Activated CD4-positive, alpha-beta T cell treated with anti-CD3 and anti-CD28 coated beads for 36 hours (primary cell): Measurements from ENCODE around the gene VWA5B1. TPM values are rescaled to one million over a fixed set of nuclear protein-coding genes. Genes with fewer than 3 reads are reported as not detected.

Experiments
- ATAC-seq: fragments of 200-7000 bp; cut with Tn5 transposase; one replicate; pipeline ENCODE4 v1.10.0; 2021; ENCODE audit warnings: mild to moderate bottlenecking, moderate library complexity
- CTCF ChIA-PET: fragments of 350-600 bp; sonication (Branson Sonifier 250); formaldehyde crosslinking; loops from one replicate; lab custom pipeline; 2021; ENCODE audit warnings: antibody characterized with exemption; lab: Charles Lee
- POLR2A ChIA-PET: fragments of 350-600 bp; sonication (Branson Sonifier 250); formaldehyde crosslinking; loops from one replicate; lab custom pipeline; 2021; ENCODE audit warnings: antibody characterized with exemption, inconsistent platforms; lab: Charles Lee
- DNase-seq: peaks from one replicate; pipeline ENCODE4 v3.0.0-alpha.2; 2020
- H3K27ac Mint-ChIP-seq: one replicate; pipeline ENCODE4 v1.8.0; 2021; ENCODE audit warnings: mixed read lengths
- H3K27me3 Mint-ChIP-seq: one replicate; pipeline ENCODE4 v1.8.0; 2021; ENCODE audit warnings: mixed read lengths
- H3K36me3 Mint-ChIP-seq: one replicate; pipeline ENCODE4 v1.8.0; 2021; ENCODE audit warnings: low read depth, mixed read lengths
- H3K4me1 Mint-ChIP-seq: one replicate; pipeline ENCODE4 v1.8.0; 2021; ENCODE audit warnings: mixed read lengths
- H3K4me3 Mint-ChIP-seq: one replicate; pipeline ENCODE4 v1.8.0; 2021; ENCODE audit warnings: mild to moderate bottlenecking, moderate library complexity, mixed read lengths
- H3K9me3 Mint-ChIP-seq: one replicate; pipeline ENCODE4 v1.8.0; 2021; ENCODE audit warnings: low read depth, mixed read lengths
- intact Hi-C, 2 experiments: fragments of 100-400 bp; cut with DNase I in 1 of 2; cut with micrococcal nuclease in 1 of 2; formaldehyde crosslinking; loops; one replicate each; pipeline versions ENCODE4 v1.14.2 to v1.15.1; 2022 to 2024; cut with DNase I, micrococcal nuclease
- total RNA-seq, 2 experiments: library from RNA; stranded (reverse); gene quantifications; one replicate each; pipeline ENCODE4 v1.2.3, GENCODE V29; 2021

The VWA5B1 gene
- total RNA-seq, 2 experiments from 2014 or later, result not detected

GRCh38 chr1:20351911-20352701, 61.4 kb downstream of the VWA5B1 start:
- no peak overlapping the region for H3K4me3 Mint-ChIP-seq
- H3K27me3 Mint-ChIP-seq, result peaks cover 14% of the 10 kb centered on the region
- POLR2A ChIA-PET, result no interaction called here
- no peaks in the 10 kb centered on the region for H3K36me3 Mint-ChIP-seq
- DNase-seq (no peak), ATAC-seq (no peak)
- H3K27ac Mint-ChIP-seq, result no peak overlapping the region
- intact Hi-C loops, result no loop called here
- CTCF ChIA-PET, result interaction anchor here (0.6 to 1.2 kb wide), 4 partner anchors 10 to 223 kb away, joined by 3 to 5 read pairs (median 4); no protein-coding TSS in a partner anchor
- H3K9me3 Mint-ChIP-seq, result no peaks in the 10 kb centered on the region
- H3K4me1 Mint-ChIP-seq, result peaks cover 8% of the 10 kb centered on the region

- intact Hi-C loops, result no loop called here
- ATAC-seq, result no peak
- CTCF ChIA-PET, result interaction anchor here (0.6 kb wide), 1 partner anchor 188 kb away, joined by 3 read pairs; no protein-coding TSS in a partner anchor
- Mint-ChIP-seq H3K27me3 (peaks cover 22% of the 10 kb centered on the region), H3K4me3 (no peak overlapping the region), H3K9me3 (no peaks in the 10 kb centered on the region), H3K27ac (no peak overlapping the region), H3K36me3 (no peaks in the 10 kb centered on the region), H3K4me1 (peaks cover 14% of the 10 kb centered on the region)
- no peak for DNase-seq
- POLR2A ChIA-PET, result no interaction called here
Observed at GRCh38 chr1:20353836-20354235, 63.2 kb downstream of the VWA5B1 start.

- Mint-ChIP-seq H3K4me3 (no peak overlapping the region), H3K27me3 (peaks cover 27% of the 10 kb centered on the region), H3K36me3 (no peaks in the 10 kb centered on the region), H3K27ac (no peak overlapping the region), H3K4me1 (peaks cover 21% of the 10 kb centered on the region), H3K9me3 (no peaks in the 10 kb centered on the region)
- ATAC-seq (no peak), DNase-seq (no peak)
- ChIA-PET CTCF (no interaction called here), POLR2A (no interaction called here)
- intact Hi-C loops, result no loop called here
Observed at GRCh38 chr1:20354610-20355009, 63.9 kb downstream of the VWA5B1 start.

- H3K9me3 Mint-ChIP-seq, result no peaks in the 10 kb centered on the region
- DNase-seq (no peak), ATAC-seq (no peak)
- no peak overlapping the region for H3K4me3 Mint-ChIP-seq
- peaks cover 31% of the 10 kb centered on the region for H3K27me3 Mint-ChIP-seq
- intact Hi-C loops, result no loop called here
- no peak overlapping the region for H3K27ac Mint-ChIP-seq
- H3K4me1 Mint-ChIP-seq, result peaks cover 27% of the 10 kb centered on the region
- POLR2A ChIA-PET, result no interaction called here
- CTCF ChIA-PET, result no interaction called here
- H3K36me3 Mint-ChIP-seq, result no peaks in the 10 kb centered on the region
Observed at GRCh38 chr1:20355101-20355827, 64.6 kb downstream of the VWA5B1 start.

GRCh38 chr1:20355828-20356735, 65.4 kb downstream of the VWA5B1 start:
- ATAC-seq (peak; percentile 60), DNase-seq (peak; percentile 56)
- Mint-ChIP-seq H3K27me3 (peaks cover 38% of the 10 kb centered on the region), H3K4me3 (no peak overlapping the region), H3K27ac (no peak overlapping the region), H3K36me3 (no peaks in the 10 kb centered on the region), H3K9me3 (no peaks in the 10 kb centered on the region), H3K4me1 (peaks cover 27% of the 10 kb centered on the region)
- intact Hi-C loops, result no loop called here
- ChIA-PET CTCF (interaction anchor here (0.7 to 1.1 kb wide), 2 partner anchors 33 to 138 kb away, joined by 3 read pairs; no protein-coding TSS in a partner anchor), POLR2A (no interaction called here)

GRCh38 chr1:20356850-20357459, 66.3 kb downstream of the VWA5B1 start:
- intact Hi-C loops, result no loop called here
- no peak overlapping the region for H3K27ac Mint-ChIP-seq
- H3K4me1 Mint-ChIP-seq, result peaks cover 27% of the 10 kb centered on the region
- no peaks in the 10 kb centered on the region for H3K36me3 Mint-ChIP-seq
- no peaks in the 10 kb centered on the region for H3K9me3 Mint-ChIP-seq
- CTCF ChIA-PET, result interaction anchor here (0.7 to 1.1 kb wide), 2 partner anchors 34 to 137 kb away, joined by 3 read pairs; no protein-coding TSS in a partner anchor
- peaks cover 45% of the 10 kb centered on the region for H3K27me3 Mint-ChIP-seq
- H3K4me3 Mint-ChIP-seq, result no peak overlapping the region
- POLR2A ChIA-PET, result interaction anchor here (0.6 kb wide), 1 partner anchor 164 kb away, joined by 3 read pairs; no protein-coding TSS in a partner anchor
- DNase-seq (no peak), ATAC-seq (no peak)

DNA sequence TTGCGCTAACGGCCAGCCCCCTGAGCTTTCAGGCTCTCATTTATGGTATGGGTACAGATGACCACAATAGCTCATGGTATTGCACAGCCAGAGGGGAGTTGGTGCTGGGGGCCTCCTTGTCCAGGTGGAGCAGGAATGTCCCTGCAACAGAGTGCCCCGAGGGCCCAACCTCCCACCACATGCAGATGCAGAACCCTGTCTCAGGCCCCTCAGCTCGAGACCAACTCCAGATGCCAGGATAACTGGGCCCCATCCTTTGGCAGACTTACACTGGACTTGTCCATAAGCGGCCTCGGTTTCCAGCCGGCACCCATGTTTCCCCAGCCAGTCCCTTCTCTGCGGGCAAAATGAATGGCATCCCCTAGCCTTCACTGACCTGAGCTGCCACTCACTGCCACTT, 67.1 kb downstream of the VWA5B1 start:
- Mint-ChIP-seq H3K4me1 (peaks cover 27% of the 10 kb centered on the region), H3K9me3 (no peaks in the 10 kb centered on the region), H3K27ac (no peak overlapping the region), H3K27me3 (peaks cover 51% of the 10 kb centered on the region), H3K4me3 (no peak overlapping the region), H3K36me3 (no peaks in the 10 kb centered on the region)
- CTCF ChIA-PET, result no interaction called here
- DNase-seq (no peak), ATAC-seq (no peak)
- intact Hi-C loops, result no loop called here
- POLR2A ChIA-PET, result no interaction called here

DNA sequence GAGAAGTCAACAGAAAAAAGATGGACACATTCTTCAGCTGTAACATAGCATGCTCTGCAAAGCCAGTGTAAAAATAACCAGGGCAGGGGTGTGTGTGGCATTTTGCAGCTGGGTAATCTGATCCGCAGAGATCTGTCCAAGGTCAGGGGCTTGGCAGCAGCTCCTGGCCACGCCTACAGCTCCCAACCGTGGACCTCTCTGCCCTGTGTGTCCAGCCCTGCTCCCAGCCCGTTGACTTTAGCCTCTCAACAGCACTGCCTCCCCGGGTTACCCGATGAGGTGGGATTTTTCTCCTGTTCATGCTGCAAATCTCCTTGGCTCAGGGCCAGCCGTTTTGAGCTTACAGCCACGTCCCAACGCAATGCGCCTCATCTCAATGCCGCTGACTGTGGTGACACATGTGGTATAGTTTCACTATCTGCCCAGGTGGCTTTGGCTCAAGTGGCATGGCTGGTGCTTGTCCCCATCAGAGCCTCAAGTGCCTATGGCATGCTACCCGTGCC, 68.1 kb downstream of the VWA5B1 start:
- ATAC-seq (no peak), DNase-seq (no peak)
- intact Hi-C loops, result loop anchor here in 1 of 2 experiments (1.0 kb wide), 2 partner anchors 37 to 174 kb away; no protein-coding TSS in a partner anchor
- H3K27me3 Mint-ChIP-seq, result peaks cover 51% of the 10 kb centered on the region
- H3K9me3 Mint-ChIP-seq, result no peaks in the 10 kb centered on the region
- ChIA-PET POLR2A (no interaction called here), CTCF (interaction anchor here (1.0 to 1.3 kb wide), 3 partner anchors 11 to 18 kb away, joined by 3 to 5 read pairs (median 3); no protein-coding TSS in a partner anchor)
- H3K36me3 Mint-ChIP-seq, result no peaks in the 10 kb centered on the region
- peak overlapping the region; percentile 8 for H3K27ac Mint-ChIP-seq
- no peak overlapping the region for H3K4me3 Mint-ChIP-seq
- peaks cover 27% of the 10 kb centered on the region for H3K4me1 Mint-ChIP-seq

DNA sequence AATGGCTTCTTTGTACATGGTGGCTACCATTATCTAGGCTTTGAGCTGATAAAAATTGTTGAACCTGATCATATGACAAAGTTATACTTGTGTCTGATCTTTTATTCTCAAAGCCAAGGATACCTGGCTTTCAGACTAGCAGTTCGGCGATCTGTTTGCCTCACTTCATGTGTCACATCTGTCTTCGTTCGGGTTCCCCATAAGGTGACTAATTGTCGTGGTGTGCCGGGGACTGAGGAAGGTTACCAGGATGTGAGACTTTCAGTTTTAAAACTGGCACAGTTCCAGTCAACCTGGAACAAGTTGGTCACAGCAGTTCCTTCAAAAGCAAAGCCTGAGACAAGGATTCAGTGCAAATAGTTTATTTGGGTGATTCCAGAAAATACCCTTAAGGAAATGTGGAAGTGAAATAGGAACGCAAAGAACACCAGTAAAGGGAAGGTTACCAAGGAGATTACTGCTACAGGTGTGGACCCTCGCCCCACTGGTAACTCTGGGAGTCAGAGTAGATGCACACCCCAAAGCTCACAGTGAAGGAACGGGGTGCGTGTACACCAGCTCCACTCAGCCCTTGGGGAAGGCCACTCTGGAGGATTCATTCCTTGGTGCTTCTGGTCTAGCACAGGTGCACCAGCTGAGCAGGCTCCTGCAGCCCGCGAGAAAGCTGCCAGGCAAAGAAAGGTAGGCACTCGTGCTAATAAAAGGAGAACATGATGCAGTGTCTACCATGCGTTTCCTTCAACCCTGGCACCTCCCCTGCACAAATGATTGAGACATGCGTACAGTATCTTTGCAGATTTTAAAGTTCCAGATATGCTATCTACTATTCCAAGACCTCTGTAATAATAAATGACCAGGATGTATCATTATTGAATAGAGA, 69.0 kb downstream of the VWA5B1 start:
- Mint-ChIP-seq H3K4me1 (peaks cover 27% of the 10 kb centered on the region), H3K4me3 (no peak overlapping the region), H3K27me3 (peaks cover 60% of the 10 kb centered on the region), H3K36me3 (no peaks in the 10 kb centered on the region), H3K27ac (peak overlapping the region; percentile 8), H3K9me3 (no peaks in the 10 kb centered on the region)
- intact Hi-C loops, result loop anchor here (1.0 to 5.0 kb wide), 4 partner anchors 37 to 174 kb away; no protein-coding TSS in a partner anchor
- CTCF ChIA-PET, result interaction anchor here (1.0 to 1.3 kb wide), 3 partner anchors 11 to 17 kb away, joined by 3 to 5 read pairs (median 3); no protein-coding TSS in a partner anchor
- DNase-seq (peak; percentile 89), ATAC-seq (peak; percentile 95)
- POLR2A ChIA-PET, result no interaction called here
